HEK293 (cell line): ENCODE data around the gene GRK2.

Experiments
- EGR2 ChIP-seq: fragments of 450-650 bp; formaldehyde crosslinking; IDR thresholded peaks from 2 replicates; pipeline ENCODE4 v1.5.1; 2016; ENCODE audit warnings: low read depth, missing biosample characterization, missing genetic modification characterization
- FEZF1 ChIP-seq: fragments of 450-650 bp; formaldehyde crosslinking; IDR thresholded peaks from 2 replicates; pipeline ENCODE4 v1.5.1; 2016; ENCODE audit warnings: missing biosample characterization, missing genetic modification characterization
- GLI2 ChIP-seq: fragments of 450-650 bp; formaldehyde crosslinking; IDR thresholded peaks from 2 replicates; pipeline ENCODE4; 2017; ENCODE audit warnings: missing biosample characterization, missing genetic modification characterization, low read depth, borderline replicate concordance
- HIC1 ChIP-seq: fragments of 450-650 bp; formaldehyde crosslinking; IDR thresholded peaks from 2 replicates; pipeline ENCODE4 v1.5.1; 2016; ENCODE audit warnings: missing biosample characterization, missing genetic modification characterization
- KLF8 ChIP-seq: fragments of 450-650 bp; formaldehyde crosslinking; IDR thresholded peaks from 2 replicates; pipeline ENCODE4 v1.5.1; 2016; ENCODE audit warnings: missing biosample characterization, missing genetic modification characterization
- PRDM4 ChIP-seq: fragments of 450-650 bp; formaldehyde crosslinking; IDR thresholded peaks from 2 replicates; pipeline ENCODE4 v1.5.1; 2017; ENCODE audit warnings: missing biosample characterization, missing genetic modification characterization
- SCRT2 ChIP-seq: fragments of 450-650 bp; formaldehyde crosslinking; IDR thresholded peaks from 2 replicates; pipeline ENCODE4 v1.5.1; 2016; ENCODE audit warnings: missing biosample characterization, missing genetic modification characterization
- TRIM28 ChIP-seq: IDR thresholded peaks from 2 replicates; pipeline ENCODE4 v1.6.1; 2011; ENCODE audit warnings: low read length, control low read depth, borderline replicate concordance
- ZBTB17 ChIP-seq: fragments of 450-650 bp; formaldehyde crosslinking; IDR thresholded peaks from 2 replicates; pipeline ENCODE4 v1.5.1; 2016; ENCODE audit warnings: missing biosample characterization, missing genetic modification characterization
- ZBTB8A ChIP-seq: fragments of 450-650 bp; formaldehyde crosslinking; IDR thresholded peaks from 2 replicates; pipeline ENCODE4 v1.5.1; 2016; ENCODE audit warnings: missing biosample characterization, missing genetic modification characterization
- ZEB2 ChIP-seq: fragments of 450-650 bp; formaldehyde crosslinking; IDR thresholded peaks from 2 replicates; pipeline ENCODE4 v1.5.1; 2016; ENCODE audit warnings: missing biosample characterization, missing genetic modification characterization
- ZNF10 ChIP-seq: fragments of 450-650 bp; formaldehyde crosslinking; IDR thresholded peaks from 2 replicates; pipeline ENCODE4 v1.5.1; 2017; ENCODE audit warnings: missing biosample characterization, missing genetic modification characterization
- ZNF211 ChIP-seq: fragments of 450-650 bp; formaldehyde crosslinking; IDR thresholded peaks from 2 replicates; pipeline ENCODE4 v1.5.1; 2016; ENCODE audit warnings: low read depth, missing biosample characterization, missing genetic modification characterization
- ZNF214 ChIP-seq: fragments of 450-650 bp; formaldehyde crosslinking; IDR thresholded peaks from 2 replicates; pipeline ENCODE4 v1.5.1; 2017; ENCODE audit warnings: missing biosample characterization, mild to moderate bottlenecking, missing genetic modification characterization, borderline replicate concordance
- ZNF239 ChIP-seq: fragments of 450-650 bp; formaldehyde crosslinking; IDR thresholded peaks from 2 replicates; pipeline ENCODE4 v1.5.1; 2016; ENCODE audit warnings: missing biosample characterization, missing genetic modification characterization
- ZNF26 ChIP-seq: fragments of 450-650 bp; formaldehyde crosslinking; IDR thresholded peaks from 2 replicates; pipeline ENCODE4 v1.5.1; 2016; ENCODE audit warnings: missing biosample characterization, missing genetic modification characterization
- ZNF521 ChIP-seq: fragments of 450-650 bp; formaldehyde crosslinking; IDR thresholded peaks from 2 replicates; pipeline ENCODE4 v1.5.1; 2017; ENCODE audit warnings: missing biosample characterization, mild to moderate bottlenecking, missing genetic modification characterization
- ZNF560 ChIP-seq: fragments of 450-650 bp; formaldehyde crosslinking; IDR thresholded peaks from 2 replicates; pipeline ENCODE4 v1.5.1; 2017; ENCODE audit warnings: missing biosample characterization, missing genetic modification characterization, borderline replicate concordance
- TF ChIP-seq, protein P1 (sequence below): fragments of 450-650 bp; formaldehyde crosslinking; IDR thresholded peaks from 2 replicates; pipeline ENCODE4 v1.5.1; 2016; ENCODE audit warnings: missing biosample characterization, missing genetic modification characterization
- TF ChIP-seq, protein P2 (sequence below): fragments of 450-650 bp; formaldehyde crosslinking; IDR thresholded peaks from 2 replicates; pipeline ENCODE4 v1.5.1; 2016; ENCODE audit warnings: missing biosample characterization, missing genetic modification characterization
- TF ChIP-seq, protein P3 (sequence below): fragments of 450-650 bp; formaldehyde crosslinking; IDR thresholded peaks from 2 replicates; pipeline ENCODE4 v1.5.1; 2016; ENCODE audit warnings: missing biosample characterization, missing genetic modification characterization
- TF ChIP-seq, protein P4 (sequence below): fragments of 450-650 bp; formaldehyde crosslinking; optimal IDR thresholded peaks from 2 replicates; pipeline ENCODE3; 2016; ENCODE audit warnings: missing biosample characterization, mild to moderate bottlenecking, missing genetic modification characterization
- TF ChIP-seq, protein P5 (sequence below): fragments of 450-650 bp; formaldehyde crosslinking; IDR thresholded peaks from 2 replicates; pipeline ENCODE4 v1.5.1; 2016; ENCODE audit warnings: missing biosample characterization, missing genetic modification characterization

GRK2 gene

GRCh38 chr11:67317888-67318555, 51.7 kb downstream of the GRK2 start (continued):
- TF ChIP-seq, protein P1, sequence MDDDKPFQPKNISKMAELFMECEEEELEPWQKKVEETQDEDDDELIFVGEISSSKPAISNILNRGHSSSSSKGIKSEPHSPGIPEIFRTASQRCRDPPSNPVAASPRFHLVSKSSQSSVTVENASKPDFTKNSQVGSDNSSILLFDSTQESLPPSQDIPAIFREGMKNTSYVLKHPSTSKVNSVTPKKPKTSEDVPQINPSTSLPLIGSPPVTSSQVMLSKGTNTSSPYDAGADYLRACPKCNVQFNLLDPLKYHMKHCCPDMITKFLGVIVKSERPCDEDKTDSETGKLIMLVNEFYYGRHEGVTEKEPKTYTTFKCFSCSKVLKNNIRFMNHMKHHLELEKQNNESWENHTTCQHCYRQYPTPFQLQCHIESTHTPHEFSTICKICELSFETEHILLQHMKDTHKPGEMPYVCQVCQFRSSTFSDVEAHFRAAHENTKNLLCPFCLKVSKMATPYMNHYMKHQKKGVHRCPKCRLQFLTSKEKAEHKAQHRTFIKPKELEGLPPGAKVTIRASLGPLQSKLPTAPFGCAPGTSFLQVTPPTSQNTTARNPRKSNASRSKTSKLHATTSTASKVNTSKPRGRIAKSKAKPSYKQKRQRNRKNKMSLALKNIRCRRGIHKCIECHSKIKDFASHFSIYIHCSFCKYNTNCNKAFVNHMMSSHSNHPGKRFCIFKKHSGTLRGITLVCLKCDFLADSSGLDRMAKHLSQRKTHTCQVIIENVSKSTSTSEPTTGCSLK (tag by site-specific recombination), result no peak
- no peak for TF ChIP-seq TRIM28
- TF ChIP-seq, protein P2, sequence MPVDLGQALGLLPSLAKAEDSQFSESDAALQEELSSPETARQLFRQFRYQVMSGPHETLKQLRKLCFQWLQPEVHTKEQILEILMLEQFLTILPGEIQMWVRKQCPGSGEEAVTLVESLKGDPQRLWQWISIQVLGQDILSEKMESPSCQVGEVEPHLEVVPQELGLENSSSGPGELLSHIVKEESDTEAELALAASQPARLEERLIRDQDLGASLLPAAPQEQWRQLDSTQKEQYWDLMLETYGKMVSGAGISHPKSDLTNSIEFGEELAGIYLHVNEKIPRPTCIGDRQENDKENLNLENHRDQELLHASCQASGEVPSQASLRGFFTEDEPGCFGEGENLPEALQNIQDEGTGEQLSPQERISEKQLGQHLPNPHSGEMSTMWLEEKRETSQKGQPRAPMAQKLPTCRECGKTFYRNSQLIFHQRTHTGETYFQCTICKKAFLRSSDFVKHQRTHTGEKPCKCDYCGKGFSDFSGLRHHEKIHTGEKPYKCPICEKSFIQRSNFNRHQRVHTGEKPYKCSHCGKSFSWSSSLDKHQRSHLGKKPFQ, result no peak
- TF ChIP-seq EGR2 (tag by site-specific recombination), result no peak
- TF ChIP-seq KLF8, result no peak
- TF ChIP-seq, protein P3, sequence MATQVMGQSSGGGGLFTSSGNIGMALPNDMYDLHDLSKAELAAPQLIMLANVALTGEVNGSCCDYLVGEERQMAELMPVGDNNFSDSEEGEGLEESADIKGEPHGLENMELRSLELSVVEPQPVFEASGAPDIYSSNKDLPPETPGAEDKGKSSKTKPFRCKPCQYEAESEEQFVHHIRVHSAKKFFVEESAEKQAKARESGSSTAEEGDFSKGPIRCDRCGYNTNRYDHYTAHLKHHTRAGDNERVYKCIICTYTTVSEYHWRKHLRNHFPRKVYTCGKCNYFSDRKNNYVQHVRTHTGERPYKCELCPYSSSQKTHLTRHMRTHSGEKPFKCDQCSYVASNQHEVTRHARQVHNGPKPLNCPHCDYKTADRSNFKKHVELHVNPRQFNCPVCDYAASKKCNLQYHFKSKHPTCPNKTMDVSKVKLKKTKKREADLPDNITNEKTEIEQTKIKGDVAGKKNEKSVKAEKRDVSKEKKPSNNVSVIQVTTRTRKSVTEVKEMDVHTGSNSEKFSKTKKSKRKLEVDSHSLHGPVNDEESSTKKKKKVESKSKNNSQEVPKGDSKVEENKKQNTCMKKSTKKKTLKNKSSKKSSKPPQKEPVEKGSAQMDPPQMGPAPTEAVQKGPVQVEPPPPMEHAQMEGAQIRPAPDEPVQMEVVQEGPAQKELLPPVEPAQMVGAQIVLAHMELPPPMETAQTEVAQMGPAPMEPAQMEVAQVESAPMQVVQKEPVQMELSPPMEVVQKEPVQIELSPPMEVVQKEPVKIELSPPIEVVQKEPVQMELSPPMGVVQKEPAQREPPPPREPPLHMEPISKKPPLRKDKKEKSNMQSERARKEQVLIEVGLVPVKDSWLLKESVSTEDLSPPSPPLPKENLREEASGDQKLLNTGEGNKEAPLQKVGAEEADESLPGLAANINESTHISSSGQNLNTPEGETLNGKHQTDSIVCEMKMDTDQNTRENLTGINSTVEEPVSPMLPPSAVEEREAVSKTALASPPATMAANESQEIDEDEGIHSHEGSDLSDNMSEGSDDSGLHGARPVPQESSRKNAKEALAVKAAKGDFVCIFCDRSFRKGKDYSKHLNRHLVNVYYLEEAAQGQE (tag by site-specific recombination), result no peak
- TF ChIP-seq ZNF214 (tag by site-specific recombination), result no peak
- no peak for TF ChIP-seq SCRT2 (tag by site-specific recombination)
- no peak; the same call in 1 of the 2 replicates for TF ChIP-seq ZBTB17
- no peak for TF ChIP-seq ZNF10 (tag by site-specific recombination)
- no peak for TF ChIP-seq GLI2 (tag by site-specific recombination)
- no peak for TF ChIP-seq ZNF560 (tag by site-specific recombination)
- no peak for TF ChIP-seq ZNF521 (tag by site-specific recombination)
- no peak for TF ChIP-seq ZEB2 (tag by site-specific recombination)
- TF ChIP-seq, protein P4, sequence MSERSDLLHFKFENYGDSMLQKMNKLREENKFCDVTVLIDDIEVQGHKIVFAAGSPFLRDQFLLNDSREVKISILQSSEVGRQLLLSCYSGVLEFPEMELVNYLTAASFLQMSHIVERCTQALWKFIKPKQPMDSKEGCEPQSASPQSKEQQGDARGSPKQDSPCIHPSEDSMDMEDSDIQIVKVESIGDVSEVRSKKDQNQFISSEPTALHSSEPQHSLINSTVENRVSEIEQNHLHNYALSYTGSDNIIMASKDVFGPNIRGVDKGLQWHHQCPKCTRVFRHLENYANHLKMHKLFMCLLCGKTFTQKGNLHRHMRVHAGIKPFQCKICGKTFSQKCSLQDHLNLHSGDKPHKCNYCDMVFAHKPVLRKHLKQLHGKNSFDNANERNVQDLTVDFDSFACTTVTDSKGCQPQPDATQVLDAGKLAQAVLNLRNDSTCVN (tag by site-specific recombination), result peak; percentile 81
- no peak for TF ChIP-seq PRDM4 (tag by site-specific recombination)
- TF ChIP-seq ZNF26 (tag by site-specific recombination), result no peak
- TF ChIP-seq ZNF211, result no peak
- TF ChIP-seq ZNF239 (tag by site-specific recombination), result no peak
- TF ChIP-seq, protein P5, sequence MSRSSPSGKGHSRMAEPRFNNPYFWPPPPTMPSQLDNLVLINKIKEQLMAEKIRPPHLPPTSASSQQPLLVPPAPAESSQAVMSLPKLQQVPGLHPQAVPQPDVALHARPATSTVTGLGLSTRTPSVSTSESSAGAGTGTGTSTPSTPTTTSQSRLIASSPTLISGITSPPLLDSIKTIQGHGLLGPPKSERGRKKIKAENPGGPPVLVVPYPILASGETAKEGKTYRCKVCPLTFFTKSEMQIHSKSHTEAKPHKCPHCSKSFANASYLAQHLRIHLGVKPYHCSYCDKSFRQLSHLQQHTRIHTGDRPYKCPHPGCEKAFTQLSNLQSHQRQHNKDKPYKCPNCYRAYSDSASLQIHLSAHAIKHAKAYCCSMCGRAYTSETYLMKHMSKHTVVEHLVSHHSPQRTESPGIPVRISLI, result no peak
- TF ChIP-seq FEZF1, result no peak
- TF ChIP-seq ZBTB8A (tag by site-specific recombination), result no peak
- no peak for TF ChIP-seq HIC1 (tag by site-specific recombination)
